SK-N-SH (cell line): ENCODE results near the gene CDK5.

ENCODE experiments used
- CTCF ChIP-seq: fragments of 200-600 bp; sonication (generic); IDR thresholded peaks from 2 replicates; pipeline ENCODE4 v1.6.1; 2017; ENCODE audit warnings: antibody characterized with exemption, mild to moderate bottlenecking, moderate library complexity
- FOXJ3 ChIP-seq: sonication (generic); formaldehyde crosslinking; IDR thresholded peaks from 2 replicates; pipeline ENCODE4 v1.5.1; 2020; ENCODE audit warnings: mild to moderate bottlenecking, missing genetic modification reagents
- GABPA ChIP-seq: IDR thresholded peaks from 2 replicates; pipeline ENCODE4 v1.4.0; 2012; ENCODE audit warnings: low read depth, mild to moderate bottlenecking
- JUND ChIP-seq: IDR thresholded peaks from 2 replicates; pipeline ENCODE4 v1.4.0; 2012
- PBX3 ChIP-seq: IDR thresholded peaks from 2 replicates; pipeline ENCODE4; 2012
- POLR2AphosphoS5 ChIP-seq: IDR thresholded peaks from 2 replicates; pipeline ENCODE4 v1.6.1; 2012; ENCODE audit warnings: low read depth, low read length
- RAD21 ChIP-seq: IDR thresholded peaks from 2 replicates; pipeline ENCODE4 v1.6.1; 2012; ENCODE audit warnings: mild to moderate bottlenecking, low read length
- REST ChIP-seq: IDR thresholded peaks from 2 replicates; pipeline ENCODE4 v1.6.1; 2012; ENCODE audit warnings: mild to moderate bottlenecking, low read depth, low read length, moderate library complexity
- TAF1 ChIP-seq: IDR thresholded peaks from 2 replicates; pipeline ENCODE4 v1.6.1; 2012; ENCODE audit warnings: low read depth, mild to moderate bottlenecking, low read length, moderate library complexity, borderline replicate concordance

- no peak for TF ChIP-seq RAD21
- no peak for TF ChIP-seq POLR2AphosphoS5
- no peak for TF ChIP-seq TAF1
- no peak for TF ChIP-seq REST
- TF ChIP-seq CTCF = no peak
- no peak for TF ChIP-seq PBX3
- TF ChIP-seq FOXJ3 = no peak
- TF ChIP-seq GABPA = no peak
- no peak for TF ChIP-seq JUND
Measured at GRCh38 chr7:151100921-151101320, 43.2 kb upstream of the CDK5 start.
